ENCODE measurements around the gene EIF2B5.

DNA sequence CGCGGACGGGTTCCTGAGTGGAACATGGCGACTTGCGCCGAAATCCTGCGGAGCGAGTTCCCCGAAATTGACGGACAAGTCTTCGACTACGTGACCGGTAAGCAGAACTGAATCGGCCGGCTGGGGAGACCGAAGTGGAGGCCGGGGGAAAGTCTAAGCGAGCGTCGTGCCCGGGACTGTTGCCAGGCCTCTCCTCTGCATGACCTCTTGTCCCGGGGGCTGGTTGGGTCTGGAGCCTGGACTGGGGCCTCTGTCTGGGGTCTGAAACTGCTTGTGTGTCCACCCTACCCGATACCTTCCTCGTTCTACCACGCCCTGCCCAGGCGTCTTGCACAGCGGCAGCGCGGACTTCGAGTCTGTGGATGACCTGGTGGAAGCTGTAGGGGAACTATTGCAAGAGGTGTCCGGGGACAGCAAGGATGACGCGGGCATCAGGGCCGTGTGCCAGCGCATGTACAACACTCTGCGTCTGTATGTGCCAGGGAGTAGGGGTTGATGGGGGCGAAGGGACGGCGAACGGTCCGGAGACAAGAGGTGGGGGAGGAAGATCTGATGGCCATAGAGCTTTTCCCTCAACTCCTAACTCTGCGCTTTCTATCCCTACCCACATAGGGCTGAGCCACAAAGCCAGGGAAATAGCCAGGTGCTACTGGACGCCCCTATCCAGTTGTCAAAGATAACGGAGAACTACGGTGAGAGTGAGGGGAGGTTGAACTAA is 51.2 kb downstream of the EIF2B5 start, which contains the start of gene ABCF3:
- peak; percentile 53; the same call in 1 of the 2 replicates for TF ChIP-seq JUN (CRISPR knock-in tag; IDR thresholded peaks at IDR 0.05)
- TF ChIP-seq, protein P1, sequence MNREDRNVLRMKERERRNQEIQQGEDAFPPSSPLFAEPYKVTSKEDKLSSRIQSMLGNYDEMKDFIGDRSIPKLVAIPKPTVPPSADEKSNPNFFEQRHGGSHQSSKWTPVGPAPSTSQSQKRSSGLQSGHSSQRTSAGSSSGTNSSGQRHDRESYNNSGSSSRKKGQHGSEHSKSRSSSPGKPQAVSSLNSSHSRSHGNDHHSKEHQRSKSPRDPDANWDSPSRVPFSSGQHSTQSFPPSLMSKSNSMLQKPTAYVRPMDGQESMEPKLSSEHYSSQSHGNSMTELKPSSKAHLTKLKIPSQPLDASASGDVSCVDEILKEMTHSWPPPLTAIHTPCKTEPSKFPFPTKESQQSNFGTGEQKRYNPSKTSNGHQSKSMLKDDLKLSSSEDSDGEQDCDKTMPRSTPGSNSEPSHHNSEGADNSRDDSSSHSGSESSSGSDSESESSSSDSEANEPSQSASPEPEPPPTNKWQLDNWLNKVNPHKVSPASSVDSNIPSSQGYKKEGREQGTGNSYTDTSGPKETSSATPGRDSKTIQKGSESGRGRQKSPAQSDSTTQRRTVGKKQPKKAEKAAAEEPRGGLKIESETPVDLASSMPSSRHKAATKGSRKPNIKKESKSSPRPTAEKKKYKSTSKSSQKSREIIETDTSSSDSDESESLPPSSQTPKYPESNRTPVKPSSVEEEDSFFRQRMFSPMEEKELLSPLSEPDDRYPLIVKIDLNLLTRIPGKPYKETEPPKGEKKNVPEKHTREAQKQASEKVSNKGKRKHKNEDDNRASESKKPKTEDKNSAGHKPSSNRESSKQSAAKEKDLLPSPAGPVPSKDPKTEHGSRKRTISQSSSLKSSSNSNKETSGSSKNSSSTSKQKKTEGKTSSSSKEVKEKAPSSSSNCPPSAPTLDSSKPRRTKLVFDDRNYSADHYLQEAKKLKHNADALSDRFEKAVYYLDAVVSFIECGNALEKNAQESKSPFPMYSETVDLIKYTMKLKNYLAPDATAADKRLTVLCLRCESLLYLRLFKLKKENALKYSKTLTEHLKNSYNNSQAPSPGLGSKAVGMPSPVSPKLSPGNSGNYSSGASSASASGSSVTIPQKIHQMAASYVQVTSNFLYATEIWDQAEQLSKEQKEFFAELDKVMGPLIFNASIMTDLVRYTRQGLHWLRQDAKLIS (CRISPR knock-in tag; IDR thresholded peaks at IDR 0.05) = no peak
- TF ChIP-seq, protein P2, sequence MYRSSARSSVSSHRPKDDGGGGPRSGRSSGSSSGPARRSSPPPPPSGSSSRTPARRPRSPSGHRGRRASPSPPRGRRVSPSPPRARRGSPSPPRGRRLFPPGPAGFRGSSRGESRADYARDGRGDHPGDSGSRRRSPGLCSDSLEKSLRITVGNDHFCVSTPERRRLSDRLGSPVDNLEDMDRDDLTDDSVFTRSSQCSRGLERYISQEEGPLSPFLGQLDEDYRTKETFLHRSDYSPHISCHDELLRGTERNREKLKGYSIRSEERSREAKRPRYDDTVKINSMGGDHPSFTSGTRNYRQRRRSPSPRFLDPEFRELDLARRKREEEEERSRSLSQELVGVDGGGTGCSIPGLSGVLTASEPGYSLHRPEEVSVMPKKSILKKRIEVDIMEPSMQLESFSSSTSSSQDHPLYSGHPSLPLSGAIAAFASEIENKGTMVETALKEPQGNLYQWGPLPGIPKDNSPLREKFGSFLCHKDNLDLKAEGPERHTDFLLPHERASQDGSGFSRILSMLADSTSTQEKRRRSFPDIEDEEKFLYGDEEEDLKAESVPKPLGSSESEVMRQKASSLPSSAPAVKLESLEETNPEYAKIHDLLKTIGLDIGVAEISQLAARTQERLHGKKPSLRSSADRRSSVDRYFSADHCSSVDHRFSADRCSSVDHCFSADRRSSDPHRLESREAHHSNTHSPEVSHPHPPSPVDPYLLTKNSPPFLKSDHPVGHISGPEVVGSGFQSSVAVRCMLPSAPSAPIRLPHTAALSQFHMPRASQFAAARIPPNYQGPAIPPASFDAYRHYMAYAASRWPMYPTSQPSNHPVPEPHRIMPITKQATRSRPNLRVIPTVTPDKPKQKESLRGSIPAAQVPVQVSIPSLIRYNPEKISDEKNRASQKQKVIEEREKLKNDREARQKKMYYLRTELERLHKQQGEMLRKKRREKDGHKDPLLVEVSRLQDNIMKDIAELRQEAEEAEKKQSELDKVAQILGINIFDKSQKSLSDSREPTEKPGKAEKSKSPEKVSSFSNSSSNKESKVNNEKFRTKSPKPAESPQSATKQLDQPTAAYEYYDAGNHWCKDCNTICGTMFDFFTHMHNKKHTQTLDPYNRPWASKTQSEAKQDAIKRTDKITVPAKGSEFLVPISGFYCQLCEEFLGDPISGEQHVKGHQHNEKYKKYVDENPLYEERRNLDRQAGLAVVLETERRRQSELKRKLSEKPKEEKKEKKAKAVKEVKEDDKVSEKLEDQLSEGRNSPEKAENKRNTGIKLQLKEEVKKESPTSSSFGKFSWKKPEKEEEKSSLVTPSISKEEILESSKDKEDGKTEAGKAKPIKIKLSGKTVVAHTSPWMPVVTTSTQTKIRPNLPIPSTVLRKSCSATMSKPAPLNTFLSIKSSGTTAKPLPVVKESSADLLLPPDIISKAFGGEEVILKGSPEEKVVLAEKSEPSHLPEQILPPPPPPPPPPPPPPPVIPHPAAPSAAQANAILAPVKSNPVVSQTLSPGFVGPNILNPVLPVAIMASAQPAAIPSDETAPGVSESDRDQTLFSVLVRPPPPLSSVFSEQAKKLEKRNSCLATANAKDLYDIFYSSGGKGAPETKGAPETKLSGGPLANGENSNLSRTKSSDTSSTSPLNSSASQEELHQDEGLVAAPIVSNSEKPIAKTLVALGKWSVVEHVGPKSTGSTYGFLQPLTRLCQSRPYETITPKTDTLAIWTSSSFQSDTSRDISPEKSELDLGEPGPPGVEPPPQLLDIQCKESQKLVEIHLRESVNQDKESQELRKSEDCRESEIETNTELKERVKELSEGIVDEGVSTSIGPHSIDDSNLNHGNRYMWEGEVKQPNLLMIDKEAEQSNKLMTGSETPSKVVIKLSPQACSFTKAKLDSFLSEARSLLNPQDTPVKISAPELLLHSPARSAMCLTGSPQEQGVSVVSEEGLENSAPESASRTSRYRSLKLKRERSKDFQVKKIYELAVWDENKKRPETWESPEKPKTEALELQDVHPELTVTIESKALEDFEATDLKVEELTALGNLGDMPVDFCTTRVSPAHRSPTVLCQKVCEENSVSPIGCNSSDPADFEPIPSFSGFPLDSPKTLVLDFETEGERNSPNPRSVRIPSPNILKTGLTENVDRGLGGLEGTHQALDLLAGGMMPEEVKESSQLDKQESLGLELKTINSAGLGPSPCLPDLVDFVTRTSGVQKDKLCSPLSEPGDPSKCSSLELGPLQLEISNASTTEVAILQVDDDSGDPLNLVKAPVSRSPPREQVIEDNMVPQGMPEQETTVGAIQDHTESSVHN (CRISPR knock-in tag; IDR thresholded peaks at IDR 0.05) = 0 out of 2 replicates have a peak, but pooled peaks have one; percentile 64
- TF ChIP-seq, protein P3, sequence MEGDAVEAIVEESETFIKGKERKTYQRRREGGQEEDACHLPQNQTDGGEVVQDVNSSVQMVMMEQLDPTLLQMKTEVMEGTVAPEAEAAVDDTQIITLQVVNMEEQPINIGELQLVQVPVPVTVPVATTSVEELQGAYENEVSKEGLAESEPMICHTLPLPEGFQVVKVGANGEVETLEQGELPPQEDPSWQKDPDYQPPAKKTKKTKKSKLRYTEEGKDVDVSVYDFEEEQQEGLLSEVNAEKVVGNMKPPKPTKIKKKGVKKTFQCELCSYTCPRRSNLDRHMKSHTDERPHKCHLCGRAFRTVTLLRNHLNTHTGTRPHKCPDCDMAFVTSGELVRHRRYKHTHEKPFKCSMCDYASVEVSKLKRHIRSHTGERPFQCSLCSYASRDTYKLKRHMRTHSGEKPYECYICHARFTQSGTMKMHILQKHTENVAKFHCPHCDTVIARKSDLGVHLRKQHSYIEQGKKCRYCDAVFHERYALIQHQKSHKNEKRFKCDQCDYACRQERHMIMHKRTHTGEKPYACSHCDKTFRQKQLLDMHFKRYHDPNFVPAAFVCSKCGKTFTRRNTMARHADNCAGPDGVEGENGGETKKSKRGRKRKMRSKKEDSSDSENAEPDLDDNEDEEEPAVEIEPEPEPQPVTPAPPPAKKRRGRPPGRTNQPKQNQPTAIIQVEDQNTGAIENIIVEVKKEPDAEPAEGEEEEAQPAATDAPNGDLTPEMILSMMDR (CRISPR knock-in tag; IDR thresholded peaks at IDR 0.05) = no peak
- no peak for TF ChIP-seq SOX13 (IDR thresholded peaks at IDR 0.05)
- no peak for TF ChIP-seq SOX13 (CRISPR knock-in tag; conservative IDR thresholded peaks at IDR 0.05 in 1 of 2, IDR thresholded peaks at IDR 0.05 in 1 of 2)
